ENCODE results near the gene FTSJ3.
A peak's percentile ranks its signal among the peaks of the same experiment; 100 is the strongest.
"Not testable (repeated sequence)": the region's sequence is repeated elsewhere in the genome, so short reads cannot be mapped to it uniquely, and the experiment has no call there.

The FTSJ3 gene

DNA sequence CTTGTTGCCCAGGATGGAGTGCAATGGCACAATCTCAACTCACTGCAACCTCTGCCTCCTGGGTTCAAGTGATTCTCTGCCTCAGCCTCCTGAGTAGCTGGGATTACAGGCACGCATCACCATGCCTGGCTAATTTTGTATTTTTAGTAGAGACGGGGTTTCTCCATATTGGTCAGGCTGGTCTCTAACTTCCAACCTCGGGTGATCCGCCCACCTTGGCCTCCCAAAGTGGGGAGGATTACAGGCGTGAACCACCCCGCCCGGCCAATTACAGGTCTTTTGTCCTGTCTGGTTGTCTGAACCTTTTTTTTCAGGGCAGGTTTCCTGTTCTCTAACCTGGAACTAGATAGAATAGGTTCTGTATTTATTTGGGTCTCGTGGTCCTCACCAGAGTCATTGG lies 29.0 kb upstream of the FTSJ3 start:
- H3K4me3 ChIP-seq (ENCODE audit: low read depth in 1 of 5, low read length in 5 of 5); H3K36me3 ChIP-seq (ENCODE audit: control insufficient read depth in 5 of 5, insufficient read depth in 5 of 5, low read length in 5 of 5); H3K4me1 ChIP-seq (ENCODE audit: control insufficient read depth in 5 of 5, insufficient read depth in 5 of 5, low read length in 5 of 5); H3K9me3 ChIP-seq (ENCODE audit: control insufficient read depth in 5 of 5, low read length in 5 of 5); H3K9ac ChIP-seq (ENCODE audit: low read length in 5 of 5); H3K27me3 ChIP-seq (ENCODE audit: control insufficient read depth in 5 of 5, insufficient read depth in 4 of 5, low read length in 5 of 5); H3K27ac ChIP-seq (ENCODE audit: low read depth, low read length): not testable (repeated sequence)

- Histone ChIP-seq H3K4me1 (ENCODE audit: control insufficient read depth in 5 of 5, insufficient read depth in 5 of 5, low read length in 5 of 5) (no peaks in the 10 kb centered on the region), H3K9ac (ENCODE audit: low read length in 5 of 5) (no peak overlapping the region), H3K27ac (ENCODE audit: low read depth, low read length) (no peak overlapping the region), H3K9me3 (ENCODE audit: control insufficient read depth in 5 of 5, low read length in 5 of 5) (no peaks in the 10 kb centered on the region), H3K4me3 (ENCODE audit: low read depth in 1 of 5, low read length in 5 of 5) (no peak overlapping the region), H3K27me3 (ENCODE audit: control insufficient read depth in 5 of 5, insufficient read depth in 4 of 5, low read length in 5 of 5) (peaks cover 0 to 3% (median 0%) of the 10 kb centered on the region in 5 donors), H3K36me3 (ENCODE audit: control insufficient read depth in 5 of 5, insufficient read depth in 5 of 5, low read length in 5 of 5) (no peaks in the 10 kb centered on the region)
Observed at GRCh38 chr17:63855185-63855584, 27.7 kb upstream of the FTSJ3 start.

DNA sequence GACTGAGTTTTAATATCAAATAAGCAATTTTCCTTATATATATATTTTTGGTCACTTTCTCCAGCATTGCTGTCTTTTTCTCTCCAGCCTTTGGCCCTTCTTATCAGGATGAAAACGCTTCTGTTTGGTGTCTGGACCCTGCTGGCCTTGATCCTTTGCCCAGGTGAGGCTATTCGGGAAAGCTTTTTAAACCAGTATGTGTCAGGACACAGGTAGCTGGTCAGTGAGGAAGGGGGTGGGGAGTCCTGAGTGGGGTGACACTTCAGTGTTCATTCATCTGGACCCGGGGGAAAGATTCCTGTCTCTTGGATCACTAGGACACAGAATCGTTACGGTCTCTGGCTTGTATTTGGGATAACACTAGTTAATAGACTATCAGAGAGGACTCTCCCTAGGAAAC lies 27.2 kb upstream of the FTSJ3 start:
- no peaks in the 10 kb centered on the region for H3K9me3 ChIP-seq (ENCODE audit: control insufficient read depth in 5 of 5, low read length in 5 of 5)
- H3K4me3 ChIP-seq (ENCODE audit: low read depth in 1 of 5, low read length in 5 of 5): no peak overlapping the region
- H3K27ac ChIP-seq (ENCODE audit: low read depth, low read length): no peak overlapping the region
- no peaks in the 10 kb centered on the region for H3K36me3 ChIP-seq (ENCODE audit: control insufficient read depth in 5 of 5, insufficient read depth in 5 of 5, low read length in 5 of 5)
- no peaks in the 10 kb centered on the region for H3K27me3 ChIP-seq (ENCODE audit: control insufficient read depth in 5 of 5, insufficient read depth in 4 of 5, low read length in 5 of 5)
- H3K9ac ChIP-seq (ENCODE audit: low read length in 5 of 5): no peak overlapping the region
- H3K4me1 ChIP-seq (ENCODE audit: control insufficient read depth in 5 of 5, insufficient read depth in 5 of 5, low read length in 5 of 5): no peaks in the 10 kb centered on the region

GRCh38 chr17:63853260-63853659 lies 25.8 kb upstream of the FTSJ3 start:
- no peak overlapping the region for H3K9ac ChIP-seq (ENCODE audit: low read length in 5 of 5)
- H3K4me1 ChIP-seq (ENCODE audit: control insufficient read depth in 5 of 5, insufficient read depth in 5 of 5, low read length in 5 of 5): peaks cover 0 to 12% (median 11%) of the 10 kb centered on the region in 5 donors
- no peaks in the 10 kb centered on the region for H3K36me3 ChIP-seq (ENCODE audit: control insufficient read depth in 5 of 5, insufficient read depth in 5 of 5, low read length in 5 of 5)
- no peaks in the 10 kb centered on the region for H3K9me3 ChIP-seq (ENCODE audit: control insufficient read depth in 5 of 5, low read length in 5 of 5)
- H3K27ac ChIP-seq (ENCODE audit: low read depth, low read length): no peak overlapping the region
- no peaks in the 10 kb centered on the region for H3K27me3 ChIP-seq (ENCODE audit: control insufficient read depth in 5 of 5, insufficient read depth in 4 of 5, low read length in 5 of 5)
- H3K4me3 ChIP-seq (ENCODE audit: low read depth in 1 of 5, low read length in 5 of 5): no peak overlapping the region

DNA sequence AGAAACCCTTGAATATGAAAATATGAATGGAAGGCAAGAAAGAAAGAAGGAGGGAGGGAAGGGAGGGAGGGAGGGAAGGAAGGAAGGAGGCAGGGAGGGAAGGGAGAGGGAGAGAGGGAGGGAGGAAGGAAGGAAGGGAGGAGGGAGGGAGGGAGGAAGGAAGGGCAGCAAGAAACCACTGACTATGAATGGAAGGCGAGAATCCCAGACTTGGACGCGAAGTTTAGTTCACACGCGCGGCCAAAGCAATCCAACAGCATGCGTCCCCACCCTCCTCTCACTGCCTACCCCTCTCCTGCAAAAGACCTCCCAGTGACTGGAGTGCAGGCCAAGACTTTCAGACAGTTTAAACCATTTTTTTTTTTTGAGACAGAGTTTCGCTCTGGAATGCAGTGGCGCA lies 22.9 kb upstream of the FTSJ3 start:
- H3K27me3 ChIP-seq (ENCODE audit: control insufficient read depth in 5 of 5, insufficient read depth in 4 of 5, low read length in 5 of 5): no peaks in the 10 kb centered on the region
- H3K9ac ChIP-seq (ENCODE audit: low read length in 5 of 5): no peak overlapping the region
- no peak overlapping the region for H3K4me3 ChIP-seq (ENCODE audit: low read depth in 1 of 5, low read length in 5 of 5)
- peaks cover 0 to 13% (median 11%) of the 10 kb centered on the region in 5 donors for H3K4me1 ChIP-seq (ENCODE audit: control insufficient read depth in 5 of 5, insufficient read depth in 5 of 5, low read length in 5 of 5)
- H3K27ac ChIP-seq (ENCODE audit: low read depth, low read length): no peak overlapping the region
- no peaks in the 10 kb centered on the region for H3K9me3 ChIP-seq (ENCODE audit: control insufficient read depth in 5 of 5, low read length in 5 of 5)
- no peaks in the 10 kb centered on the region for H3K36me3 ChIP-seq (ENCODE audit: control insufficient read depth in 5 of 5, insufficient read depth in 5 of 5, low read length in 5 of 5)

- Histone ChIP-seq H3K9ac (ENCODE audit: low read length in 5 of 5) (peak overlapping the region in 4 of 5 donors; percentile 56 to 74 (median 68)), H3K27ac (ENCODE audit: low read depth, low read length) (peak overlapping the region; percentile 44), H3K36me3 (ENCODE audit: control insufficient read depth in 5 of 5, insufficient read depth in 5 of 5, low read length in 5 of 5) (no peaks in the 10 kb centered on the region), H3K9me3 (ENCODE audit: control insufficient read depth in 5 of 5, low read length in 5 of 5) (no peaks in the 10 kb centered on the region), H3K4me1 (ENCODE audit: control insufficient read depth in 5 of 5, insufficient read depth in 5 of 5, low read length in 5 of 5) (peaks cover 0 to 14% (median 11%) of the 10 kb centered on the region in 5 donors), H3K27me3 (ENCODE audit: control insufficient read depth in 5 of 5, insufficient read depth in 4 of 5, low read length in 5 of 5) (no peaks in the 10 kb centered on the region), H3K4me3 (ENCODE audit: low read depth in 1 of 5, low read length in 5 of 5) (peak overlapping the region; percentile 41 to 72 (median 64))
Observed at GRCh38 chr17:63848834-63849689, 21.6 kb upstream of the FTSJ3 start.

GRCh38 chr17:63847525-63848249 lies 20.2 kb upstream of the FTSJ3 start:
- Histone ChIP-seq H3K9ac (ENCODE audit: low read length in 5 of 5) (no peak overlapping the region), H3K4me1 (ENCODE audit: control insufficient read depth in 5 of 5, insufficient read depth in 5 of 5, low read length in 5 of 5) (peaks cover 0 to 23% (median 17%) of the 10 kb centered on the region in 5 donors), H3K4me3 (ENCODE audit: low read depth in 1 of 5, low read length in 5 of 5) (no peak overlapping the region), H3K36me3 (ENCODE audit: control insufficient read depth in 5 of 5, insufficient read depth in 5 of 5, low read length in 5 of 5) (no peaks in the 10 kb centered on the region), H3K27me3 (ENCODE audit: control insufficient read depth in 5 of 5, insufficient read depth in 4 of 5, low read length in 5 of 5) (no peaks in the 10 kb centered on the region), H3K9me3 (ENCODE audit: control insufficient read depth in 5 of 5, low read length in 5 of 5) (no peaks in the 10 kb centered on the region), H3K27ac (ENCODE audit: low read depth, low read length) (no peak overlapping the region)

GRCh38 chr17:63845509-63845908 lies 18.0 kb upstream of the FTSJ3 start:
- Histone ChIP-seq H3K27ac (ENCODE audit: low read depth, low read length) (no peak overlapping the region), H3K27me3 (ENCODE audit: control insufficient read depth in 5 of 5, insufficient read depth in 4 of 5, low read length in 5 of 5) (no peaks in the 10 kb centered on the region), H3K9me3 (ENCODE audit: control insufficient read depth in 5 of 5, low read length in 5 of 5) (no peaks in the 10 kb centered on the region), H3K4me1 (ENCODE audit: control insufficient read depth in 5 of 5, insufficient read depth in 5 of 5, low read length in 5 of 5) (peaks cover 6 to 40% (median 32%) of the 10 kb centered on the region in 5 donors), H3K36me3 (ENCODE audit: control insufficient read depth in 5 of 5, insufficient read depth in 5 of 5, low read length in 5 of 5) (no peaks in the 10 kb centered on the region), H3K4me3 (ENCODE audit: low read depth in 1 of 5, low read length in 5 of 5) (no peak overlapping the region), H3K9ac (ENCODE audit: low read length in 5 of 5) (no peak overlapping the region)

GRCh38 chr17:63843910-63844677 lies 16.6 kb upstream of the FTSJ3 start:
- no peaks in the 10 kb centered on the region for H3K36me3 ChIP-seq (ENCODE audit: control insufficient read depth in 5 of 5, insufficient read depth in 5 of 5, low read length in 5 of 5)
- peak overlapping the region in 2 of 5 donors; percentile 32 to 52 for H3K9ac ChIP-seq (ENCODE audit: low read length in 5 of 5)
- H3K4me1 ChIP-seq (ENCODE audit: control insufficient read depth in 5 of 5, insufficient read depth in 5 of 5, low read length in 5 of 5): peaks cover 9 to 50% (median 39%) of the 10 kb centered on the region in 5 donors
- peak overlapping the region; percentile 93 for H3K27ac ChIP-seq (ENCODE audit: low read depth, low read length)
- no peaks in the 10 kb centered on the region for H3K9me3 ChIP-seq (ENCODE audit: control insufficient read depth in 5 of 5, low read length in 5 of 5)
- no peaks in the 10 kb centered on the region for H3K27me3 ChIP-seq (ENCODE audit: control insufficient read depth in 5 of 5, insufficient read depth in 4 of 5, low read length in 5 of 5)
- peak overlapping the region in 4 of 5 donors; percentile 62 to 90 (median 72) for H3K4me3 ChIP-seq (ENCODE audit: low read depth in 1 of 5, low read length in 5 of 5)

All from subcutaneous abdominal adipose tissue (tissue), 5 donors.